ENCODE data around the gene CALML5.

CALML5 gene

DNA sequence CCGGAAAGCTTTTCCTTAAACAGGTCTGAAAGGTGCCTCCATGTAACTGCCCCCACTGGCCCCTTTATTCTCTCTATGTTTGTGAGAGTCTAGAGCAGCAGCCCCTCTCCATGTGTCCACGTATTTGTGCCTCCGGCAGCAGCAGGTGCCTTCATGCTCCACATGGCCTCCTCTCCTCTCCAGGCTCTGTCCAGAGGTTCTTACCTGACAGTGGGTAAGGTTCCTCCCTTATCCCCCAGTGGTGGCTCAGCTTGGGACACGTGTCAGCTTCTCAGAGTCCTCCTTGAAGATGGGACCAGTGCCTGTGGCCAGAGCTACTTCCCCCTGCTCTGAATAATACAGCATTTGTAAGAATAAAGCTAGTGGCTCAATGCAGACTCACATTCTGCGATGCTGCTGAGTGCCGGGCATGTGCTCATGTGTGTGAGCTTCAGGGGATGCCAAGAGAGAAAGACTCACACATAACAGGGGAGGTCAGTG, 33.3 kb upstream of the CALML5 start:
- no peak for DNase-seq

DNA sequence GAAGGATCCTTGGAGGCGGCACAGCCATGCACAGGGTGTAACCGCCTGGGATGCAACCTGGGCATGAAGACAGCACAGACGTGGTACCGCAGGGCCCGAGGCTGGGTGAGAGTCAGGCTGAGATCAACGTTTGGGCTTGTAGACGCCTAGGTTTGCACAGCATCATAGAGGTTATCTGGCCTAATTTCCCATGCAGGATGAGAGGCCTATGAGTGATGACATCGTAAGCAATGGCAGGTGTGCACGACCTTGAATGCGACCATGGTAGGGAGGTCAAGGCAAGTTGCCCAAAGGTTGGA, 32.9 kb upstream of the CALML5 start:
- DNase-seq, result no peak

DNA sequence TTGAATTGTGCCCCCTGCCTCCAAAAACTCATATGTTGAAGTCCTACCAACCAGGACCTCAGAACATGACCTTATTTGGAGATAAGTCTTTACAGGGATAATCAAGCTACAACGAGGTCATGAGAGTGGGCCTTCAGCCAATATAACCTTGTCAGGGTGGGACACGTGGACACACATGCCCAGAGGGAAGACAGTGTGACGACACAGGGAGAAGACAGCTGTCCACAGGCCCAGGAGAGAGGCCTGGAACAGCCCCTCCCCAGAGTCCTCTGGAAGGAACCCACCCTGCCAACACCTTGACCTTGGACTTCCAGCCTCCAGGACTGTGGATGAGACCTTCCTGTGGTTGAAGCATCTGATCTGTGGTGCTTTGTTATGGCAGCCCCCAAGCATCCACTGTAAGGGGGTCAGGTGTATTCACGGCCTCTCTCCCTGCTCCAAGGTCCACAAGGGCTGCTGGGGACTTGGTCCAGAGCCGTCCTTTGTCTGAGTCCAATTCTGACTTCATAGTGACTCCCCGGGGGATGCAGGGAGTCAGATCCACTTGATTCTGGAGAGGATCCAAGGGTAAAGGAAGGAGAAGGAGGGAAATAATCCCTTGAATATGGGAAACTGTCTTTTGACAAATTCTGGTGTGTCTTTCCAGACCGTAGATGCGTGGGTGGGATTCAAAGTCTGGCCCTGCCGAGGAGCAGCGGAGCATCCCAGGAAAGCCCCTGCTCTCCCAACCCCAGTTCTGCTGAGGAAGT, 32.4 kb upstream of the CALML5 start:
- no peak for DNase-seq

DNA sequence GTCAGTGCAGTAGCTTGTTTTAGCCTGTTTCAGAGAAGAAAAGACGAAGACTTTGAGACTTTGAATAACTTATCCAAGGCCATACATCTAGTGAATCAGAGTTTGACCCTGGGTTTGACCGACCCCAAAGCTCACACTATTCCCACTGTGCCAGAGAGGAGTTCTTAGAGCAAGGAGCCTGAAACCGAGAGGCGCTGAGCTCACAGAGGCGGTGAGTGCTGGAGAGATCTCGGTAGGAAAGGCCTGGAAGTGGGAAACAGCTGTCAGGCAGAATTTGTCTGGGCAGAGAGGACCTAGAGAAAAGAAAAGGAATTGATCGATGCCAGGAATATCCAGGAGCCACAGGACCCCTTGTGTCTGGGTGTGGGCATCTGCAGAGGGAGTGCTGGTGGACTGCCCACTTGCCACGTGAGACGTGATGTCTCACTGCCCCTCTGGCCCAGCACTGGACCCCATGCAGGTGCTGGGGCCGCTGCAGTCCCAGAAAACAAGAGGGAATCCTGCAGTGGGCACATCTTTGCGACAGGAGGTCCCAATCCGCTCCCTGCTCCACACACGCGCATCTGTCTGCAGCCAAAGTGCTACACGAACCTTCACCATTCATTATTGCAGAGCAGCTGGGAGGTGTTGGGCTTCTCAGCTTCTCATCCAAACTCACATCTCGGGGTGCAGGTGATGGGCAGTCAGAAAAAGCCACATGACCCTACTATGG, 31.6 kb upstream of the CALML5 start:
- no peak for DNase-seq

DNA sequence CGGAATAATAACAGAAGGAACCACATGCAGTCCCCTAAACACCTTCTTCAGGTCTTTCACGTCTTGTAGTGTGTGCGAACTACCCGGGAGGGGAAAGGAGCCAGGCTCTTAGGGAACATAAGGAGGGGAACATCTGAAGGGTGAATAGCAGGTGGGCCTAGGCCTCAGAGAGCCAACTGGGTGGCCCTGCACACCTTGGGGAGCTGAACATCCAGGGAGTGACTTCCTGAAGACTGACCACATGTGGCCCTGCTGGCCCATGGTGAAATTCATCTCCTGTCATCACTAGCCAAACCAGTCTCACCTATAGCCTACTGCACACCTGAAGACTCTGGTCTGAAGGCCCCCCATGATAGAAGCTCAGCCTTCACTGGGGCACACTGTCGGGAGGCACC, 31.0 kb upstream of the CALML5 start:
- DNase-seq, result no peak

DNA sequence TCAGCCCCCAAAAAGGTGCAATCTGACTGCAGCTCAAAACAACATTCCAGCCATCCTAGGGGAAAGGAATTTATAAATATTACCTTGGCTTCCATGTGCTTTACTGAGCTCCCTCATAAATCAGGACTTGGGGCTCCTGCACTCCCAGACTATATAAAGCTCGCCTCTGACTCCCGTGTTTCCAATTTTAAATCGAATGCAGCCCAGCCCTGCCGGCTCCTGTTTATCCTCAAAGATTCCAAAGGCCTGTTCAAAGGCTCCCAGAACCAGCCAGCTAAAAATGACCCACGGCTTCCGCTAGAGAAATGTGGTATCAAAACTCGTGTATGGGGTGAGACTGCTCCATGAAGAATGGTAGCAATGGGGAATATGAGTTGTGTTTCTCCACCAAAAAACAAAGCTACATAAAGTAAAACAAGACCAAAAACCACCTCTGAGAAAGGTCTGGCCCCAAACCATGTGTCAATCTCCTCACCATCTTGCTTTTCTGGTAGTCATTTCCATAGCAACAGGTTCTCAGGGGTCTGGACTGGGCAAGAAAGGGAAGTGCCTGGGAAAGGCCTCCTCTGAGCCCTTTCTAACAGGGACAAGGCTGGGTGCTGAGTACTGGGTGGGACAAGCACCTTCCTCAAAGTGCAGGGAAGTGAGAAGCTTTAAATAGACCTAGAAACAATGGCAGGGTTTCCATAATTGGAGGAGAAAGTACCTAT, 30.5 kb upstream of the CALML5 start:
- no peak for DNase-seq

DNA sequence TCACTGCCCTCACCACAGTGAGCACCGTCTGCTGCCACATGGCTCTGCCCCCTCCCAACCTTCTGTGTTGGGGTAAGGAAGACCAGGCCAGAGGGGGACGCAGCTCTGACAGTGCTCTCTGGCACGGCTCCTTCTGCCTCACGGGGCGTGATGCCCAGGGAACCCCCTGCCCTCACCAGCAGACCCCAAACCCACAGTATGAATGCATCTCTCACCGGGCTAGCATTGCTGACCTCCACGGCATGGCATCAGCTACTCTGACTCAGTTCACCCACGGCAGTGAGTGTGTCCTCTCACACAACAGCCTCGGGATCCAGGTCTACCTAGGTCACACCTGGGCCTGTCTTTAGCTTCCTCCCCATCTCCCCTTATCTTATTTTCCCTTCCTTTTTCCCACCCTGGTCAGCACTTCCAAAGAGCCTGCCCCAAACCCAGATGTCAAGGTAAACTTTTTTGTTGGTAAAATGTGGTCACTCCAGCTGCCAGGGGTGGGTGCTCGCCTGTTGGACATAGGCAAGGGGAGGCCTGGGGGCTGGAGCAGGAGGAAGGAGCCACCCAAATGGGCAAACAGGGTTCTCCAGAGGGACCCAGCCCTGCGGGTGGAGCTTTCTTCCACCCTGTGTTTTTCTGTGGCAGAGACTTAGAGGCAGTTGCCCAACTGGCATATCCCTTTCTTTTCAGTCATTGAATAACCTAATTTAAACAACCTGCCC, 29.8 kb upstream of the CALML5 start:
- DNase-seq, result no peak

DNA sequence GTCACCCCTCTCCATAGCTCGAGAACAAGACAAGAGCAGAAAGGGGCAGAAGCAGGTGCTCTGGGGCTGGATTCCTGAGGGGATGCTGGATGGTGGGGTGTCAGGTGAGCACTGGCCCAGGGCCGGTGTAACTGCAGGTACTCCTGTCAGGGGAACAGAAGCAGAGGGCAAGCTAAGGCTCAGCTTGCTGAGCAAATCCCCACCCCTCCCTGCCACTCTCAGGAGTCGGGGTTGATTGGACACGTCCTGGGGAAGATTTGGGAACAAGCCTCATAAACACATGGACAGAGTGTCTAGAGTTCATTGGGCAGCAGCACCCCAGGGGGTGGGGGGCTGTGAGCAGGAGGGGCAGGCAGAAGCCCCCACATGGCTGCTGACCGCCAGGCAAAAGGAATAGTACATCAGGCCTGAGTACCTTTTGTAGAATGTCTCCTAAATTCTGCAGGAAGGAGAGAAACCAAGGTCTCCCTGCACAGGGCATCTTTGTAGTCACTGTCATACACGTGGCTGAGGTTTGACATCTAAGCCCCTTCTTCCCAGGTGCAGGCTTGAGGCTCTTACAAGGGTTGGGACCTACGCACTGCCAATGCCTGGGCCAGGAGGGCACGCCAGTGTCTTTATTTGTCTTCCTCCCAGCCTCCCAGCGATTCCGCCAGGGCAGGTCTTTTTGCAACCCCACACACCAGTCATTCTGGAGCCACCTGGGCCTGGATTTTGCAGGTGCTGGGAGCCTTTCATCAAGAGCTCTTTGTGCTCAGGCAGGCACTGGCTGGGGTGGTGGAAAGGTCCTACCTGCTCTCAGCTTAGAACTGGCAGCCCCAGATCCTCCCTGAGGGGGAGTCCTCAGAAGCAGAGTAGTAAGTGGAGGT, 28.2 kb upstream of the CALML5 start:
- no peak for DNase-seq

DNA sequence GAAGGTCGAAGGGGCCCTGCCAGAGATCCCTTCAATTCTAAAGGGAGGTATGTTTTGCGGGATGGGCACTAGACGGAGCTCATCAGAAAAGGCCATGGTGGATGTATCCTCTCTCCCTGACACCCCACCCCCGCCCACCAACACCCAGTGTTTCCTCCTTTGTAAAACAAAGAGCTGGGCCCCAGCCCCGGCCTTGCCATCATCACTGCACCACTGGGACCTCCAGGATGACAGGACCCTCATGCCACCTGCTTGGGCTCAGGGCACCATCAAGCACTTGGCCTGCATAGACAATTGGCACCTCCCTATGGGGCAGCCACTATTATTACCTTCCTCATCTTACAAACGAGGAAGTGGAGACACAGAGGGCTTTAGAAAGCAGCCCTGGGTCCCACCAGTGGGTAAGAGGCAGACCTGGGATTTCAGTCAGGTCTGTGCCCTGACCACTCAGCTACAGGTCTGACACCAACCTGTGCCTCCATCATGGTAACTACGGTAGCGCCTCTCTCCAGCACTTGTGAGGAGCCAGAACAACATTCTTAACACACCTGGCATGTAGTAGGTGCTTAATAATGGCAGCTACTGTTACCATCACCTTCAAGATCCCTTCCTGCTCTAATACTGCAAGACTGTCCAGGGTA, 27.4 kb upstream of the CALML5 start:
- no peak for DNase-seq

DNA sequence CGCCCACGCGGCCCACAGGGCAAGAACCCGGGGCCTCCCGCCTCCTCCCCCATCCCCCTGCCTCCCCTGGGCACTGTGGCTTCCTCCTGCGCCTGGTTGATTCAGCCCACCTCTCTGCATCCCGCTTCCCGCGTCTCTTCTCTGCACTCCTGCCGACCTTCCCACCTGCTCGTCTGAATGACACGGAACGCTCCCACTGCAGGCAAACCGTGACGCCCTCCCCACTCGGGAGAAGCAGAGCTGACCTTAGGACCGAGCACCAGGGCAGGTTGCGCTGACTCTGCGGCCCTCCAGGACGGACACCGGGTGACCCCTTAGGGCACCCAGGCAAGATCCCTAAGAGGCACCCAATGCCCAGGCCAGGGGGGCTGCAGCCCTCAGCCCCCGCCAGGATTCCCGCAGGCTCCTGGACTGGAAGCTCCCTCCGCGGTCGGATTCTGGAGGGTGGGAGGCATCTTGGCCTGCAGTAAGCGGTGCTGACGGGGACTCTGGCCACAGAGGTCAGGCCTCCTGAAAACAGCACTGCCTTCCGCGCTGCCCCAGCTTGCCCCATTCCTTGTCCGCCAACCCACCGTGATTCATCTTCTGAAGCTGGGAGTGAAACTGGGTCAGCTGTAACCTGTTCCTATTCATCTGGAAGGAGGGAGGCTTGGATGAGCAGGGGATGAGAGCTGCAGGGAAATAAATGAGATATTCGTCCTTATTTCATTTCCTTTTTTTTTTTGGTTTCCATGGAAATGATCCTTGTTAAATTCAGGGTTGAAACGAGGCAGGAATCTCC, 26.4 kb upstream of the CALML5 start:
- DNase-seq, result no peak

DNA sequence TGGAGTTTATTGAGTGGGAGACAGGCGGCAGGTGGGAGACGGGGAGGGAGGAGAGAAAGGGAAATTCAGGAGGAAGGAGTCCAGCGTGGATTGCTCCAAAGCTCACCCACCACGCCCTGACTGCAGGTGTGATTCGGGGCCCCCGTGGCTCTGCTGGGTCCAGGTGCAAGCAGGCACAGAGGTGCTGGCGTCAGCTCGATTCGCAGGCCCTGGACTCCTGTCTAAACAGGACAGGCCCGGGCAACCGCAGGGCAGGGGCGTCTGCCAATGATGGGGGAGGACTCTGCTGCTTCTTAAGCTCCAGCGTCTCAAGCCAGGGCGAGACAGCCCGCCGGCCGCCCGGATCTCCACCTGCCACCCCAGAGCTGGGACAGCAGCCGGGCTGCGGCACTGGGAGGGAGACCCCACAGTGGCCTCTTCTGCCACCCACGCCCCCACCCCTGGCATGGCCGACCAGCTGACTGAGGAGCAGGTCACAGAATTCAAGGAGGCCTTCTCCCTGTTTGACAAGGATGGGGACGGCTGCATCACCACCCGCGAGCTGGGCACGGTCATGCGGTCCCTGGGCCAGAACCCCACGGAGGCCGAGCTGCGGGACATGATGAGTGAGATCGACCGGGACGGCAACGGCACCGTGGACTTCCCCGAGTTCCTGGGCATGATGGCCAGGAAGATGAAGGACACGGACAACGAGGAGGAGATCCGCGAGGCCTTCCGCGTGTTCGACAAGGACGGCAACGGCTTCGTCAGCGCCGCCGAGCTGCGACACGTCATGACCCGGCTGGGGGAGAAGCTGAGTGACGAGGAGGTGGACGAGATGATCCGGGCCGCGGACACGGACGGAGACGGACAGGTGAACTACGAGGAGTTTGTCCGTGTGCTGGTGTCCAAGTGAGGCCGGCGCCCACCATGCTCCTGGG, 25.5 kb upstream of the CALML5 start, which contains the start of gene CALML3:
CALML3 (plus strand) TSS at position 321 of the 920 bp plus-strand sequence; CDS start at position 446, 125 bp downstream.
- no peak for DNase-seq

DNA sequence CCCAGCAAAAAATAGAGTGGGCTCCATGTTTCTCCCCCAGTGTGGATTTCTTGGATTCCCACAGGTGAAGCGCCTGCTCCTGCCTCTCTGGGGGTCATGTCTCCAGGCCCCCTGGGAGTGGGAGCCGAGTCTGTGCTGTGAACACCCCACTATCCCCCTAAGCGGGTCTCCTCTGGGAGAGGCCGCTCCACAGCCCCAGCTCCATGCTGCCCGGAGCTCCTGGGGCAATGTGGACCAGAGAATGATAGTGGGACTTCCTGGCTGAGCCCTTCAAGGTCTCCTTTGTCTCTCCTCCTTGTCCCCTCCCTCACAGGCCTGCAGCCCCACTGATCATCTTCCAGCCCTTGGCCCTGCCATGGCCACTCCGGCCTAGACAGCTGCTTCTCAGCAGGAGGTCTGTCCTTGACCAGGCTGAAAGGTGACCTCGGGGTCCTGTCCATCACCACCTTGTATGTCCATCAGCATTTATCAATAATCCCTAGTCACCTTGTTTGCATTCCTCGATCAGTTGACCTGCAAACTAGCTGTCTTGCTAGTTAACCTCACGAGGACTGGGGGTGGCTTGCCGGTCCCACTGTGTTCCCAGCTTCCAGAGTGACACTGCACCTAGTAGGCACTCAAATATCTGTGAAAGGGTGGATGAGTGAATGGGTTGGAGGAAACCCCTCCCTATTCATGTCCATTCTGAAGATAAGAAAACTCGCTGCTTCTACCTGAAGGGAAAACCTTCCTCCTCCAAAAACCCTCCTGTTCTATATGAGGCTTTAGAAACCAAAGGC, 24.6 kb upstream of the CALML5 start:
- no peak for DNase-seq

DNA sequence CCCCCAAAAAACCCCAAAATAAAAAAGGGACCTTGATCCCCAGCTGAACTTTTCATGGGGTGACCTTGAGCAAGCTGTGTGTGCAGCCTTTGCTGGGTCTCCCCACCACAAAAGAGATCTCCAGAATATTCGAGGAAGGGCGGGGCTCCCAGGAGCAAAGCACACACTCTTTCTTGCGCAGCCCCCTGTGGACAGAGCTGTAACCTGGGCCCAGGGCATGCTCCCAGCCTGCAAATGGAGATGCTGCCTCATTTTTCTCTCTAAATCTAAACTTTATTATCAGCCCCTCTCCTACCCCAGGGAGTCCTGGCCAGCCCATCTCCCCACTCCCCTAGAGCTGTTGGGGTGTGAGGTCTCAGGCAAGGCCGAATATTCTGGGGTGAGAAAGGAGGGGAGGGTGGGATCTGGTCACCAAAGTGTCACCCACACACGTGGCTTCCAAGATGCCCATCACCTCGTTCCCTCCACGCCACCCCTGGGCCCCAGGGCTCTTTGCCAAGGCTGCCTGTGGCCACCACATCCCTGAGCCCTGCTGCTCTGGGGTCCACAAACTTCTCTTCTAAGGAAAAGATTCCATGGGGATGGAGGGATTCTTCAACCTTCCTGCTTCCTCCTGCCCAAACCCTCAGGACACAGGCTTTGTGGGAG, 23.7 kb upstream of the CALML5 start:
- no peak for DNase-seq

DNA sequence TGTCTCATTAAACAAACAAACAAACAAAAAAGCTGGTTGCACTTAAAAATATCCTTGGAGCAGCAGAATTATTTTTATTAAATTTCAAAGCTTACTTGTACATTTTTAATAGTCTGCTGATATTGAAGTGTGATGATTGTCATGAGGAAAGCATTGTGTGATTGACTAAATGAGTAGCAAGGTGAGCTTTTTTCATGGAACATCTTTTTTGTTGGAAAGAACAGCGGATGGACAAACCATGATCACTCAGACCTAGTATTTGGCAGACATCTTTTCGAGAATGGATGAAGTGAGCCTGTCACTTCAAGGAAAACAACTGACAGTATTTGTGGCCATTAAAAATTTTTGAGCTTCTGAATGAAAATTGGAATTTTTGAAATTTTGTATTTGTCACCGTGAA, 19.7 kb upstream of the CALML5 start:
- no peak for DNase-seq

DNA sequence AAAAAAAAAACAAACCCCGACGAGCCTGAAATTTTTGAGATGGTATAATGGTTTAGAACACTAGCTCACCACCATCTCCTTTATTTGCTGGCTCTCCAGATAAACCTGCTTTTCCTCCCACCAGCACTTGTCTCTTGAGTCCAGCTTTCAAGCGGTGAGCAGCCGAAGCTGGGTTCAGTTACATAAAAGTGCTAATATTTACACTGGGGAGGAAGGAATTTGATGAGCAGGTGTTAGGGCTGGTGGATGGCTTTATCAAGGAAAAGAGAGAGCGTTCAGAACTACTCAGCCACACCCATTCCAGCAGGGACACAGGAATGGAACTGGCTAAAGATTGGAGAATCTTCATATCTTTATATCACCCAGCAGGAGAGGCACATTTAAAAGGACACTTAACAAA, 18.8 kb upstream of the CALML5 start:
- DNase-seq, result no peak

DNA sequence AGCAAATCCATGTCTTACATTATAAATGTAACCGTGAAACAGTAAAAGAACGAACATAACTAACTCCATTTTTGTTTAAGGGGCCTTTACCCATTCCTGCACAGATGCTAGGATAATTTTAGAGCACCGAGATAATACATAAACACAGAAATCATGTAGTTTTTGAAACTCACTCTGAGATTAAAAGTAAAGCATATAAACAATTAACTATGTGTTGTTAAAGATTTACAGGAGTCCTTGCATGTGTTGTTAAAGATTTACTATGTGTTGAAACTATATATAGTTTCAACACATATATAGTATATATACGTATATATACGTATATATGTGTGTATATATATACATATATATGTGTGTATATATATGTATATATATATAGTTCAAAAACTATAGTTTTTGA, 18.2 kb upstream of the CALML5 start:
- DNase-seq, result no peak

DNA sequence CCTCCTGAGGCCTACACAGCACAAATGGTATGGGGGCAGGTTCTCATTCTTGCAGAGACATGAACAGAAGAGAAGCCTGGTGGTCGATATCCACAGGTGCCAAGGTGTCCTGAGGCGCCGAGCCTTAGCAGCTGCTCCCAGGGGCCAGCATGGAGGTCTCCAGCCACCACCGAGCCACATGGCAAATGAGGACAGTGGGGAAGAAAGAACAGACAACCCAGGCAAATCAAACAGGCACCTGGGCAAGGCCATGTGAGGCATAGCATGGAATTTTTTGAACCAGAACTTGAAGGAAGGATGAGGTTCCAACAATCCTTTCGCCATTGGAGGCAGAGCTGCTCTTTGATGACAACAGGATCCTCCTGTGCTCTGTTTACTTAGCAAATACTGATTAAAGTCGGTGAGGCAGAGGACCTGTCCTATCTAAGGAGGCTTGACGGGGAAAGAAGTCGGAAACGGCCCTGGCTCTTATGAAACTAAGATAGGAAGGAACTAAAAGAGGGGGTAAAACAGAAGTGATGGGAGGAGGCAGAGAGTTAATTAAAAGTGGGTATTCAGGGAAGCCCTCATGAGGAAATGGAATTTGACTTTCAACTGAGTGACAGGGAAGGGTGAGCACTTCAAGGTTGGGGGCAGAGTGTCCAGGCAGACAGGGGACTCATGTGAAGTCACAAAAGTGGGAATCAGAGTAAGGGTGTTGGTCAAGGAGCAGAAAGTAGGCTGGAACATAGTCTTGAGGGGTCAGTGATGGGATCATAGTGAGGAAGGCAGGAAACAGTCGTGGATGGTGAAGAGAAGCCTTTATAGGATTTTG, 16.8 kb upstream of the CALML5 start:
- no peak for DNase-seq

All from CD4-positive, alpha-beta T cell treated with Interferon gamma for 1 hour (primary cell).